HG03521 (cell line): ENCODE results near the gene VKORC1L1.
"Not testable (repeated sequence)": the region's sequence is repeated elsewhere in the genome, so short reads cannot be mapped to it uniquely, and the experiment has no call there.

ENCODE experiments used
- ATAC-seq: cut with Tn5 transposase; IDR thresholded peaks from one replicate; pipeline ENCODE4 v1.9.1; 2021; ENCODE audit warnings: mild to moderate bottlenecking, moderate library complexity; ENCODE audit not compliant: unreplicated experiment

VKORC1L1 gene

GRCh38 chr7:65931685-65932084 is 58.8 kb downstream of the VKORC1L1 start:
- no peak for ATAC-seq

DNA sequence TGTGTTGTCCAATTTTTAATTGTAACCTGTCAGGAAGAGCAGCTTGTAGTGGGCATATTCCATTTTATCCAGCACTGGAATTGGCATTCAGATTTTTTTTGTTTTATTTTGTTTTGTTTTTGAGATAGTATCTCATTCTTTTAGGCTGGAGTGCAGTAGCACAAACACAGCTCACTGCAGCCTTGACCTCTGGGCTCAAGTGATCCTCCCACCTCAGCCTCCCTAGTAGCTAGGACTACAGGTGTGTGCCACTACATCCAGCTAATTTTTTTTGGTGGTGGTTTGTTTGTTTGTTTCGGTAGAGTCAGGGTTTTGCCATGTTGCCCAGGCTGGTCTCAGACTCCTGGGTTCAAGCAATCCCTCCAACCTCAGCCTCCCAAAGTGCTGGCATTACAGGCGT is 64.4 kb downstream of the VKORC1L1 start:
- no peak for ATAC-seq

DNA sequence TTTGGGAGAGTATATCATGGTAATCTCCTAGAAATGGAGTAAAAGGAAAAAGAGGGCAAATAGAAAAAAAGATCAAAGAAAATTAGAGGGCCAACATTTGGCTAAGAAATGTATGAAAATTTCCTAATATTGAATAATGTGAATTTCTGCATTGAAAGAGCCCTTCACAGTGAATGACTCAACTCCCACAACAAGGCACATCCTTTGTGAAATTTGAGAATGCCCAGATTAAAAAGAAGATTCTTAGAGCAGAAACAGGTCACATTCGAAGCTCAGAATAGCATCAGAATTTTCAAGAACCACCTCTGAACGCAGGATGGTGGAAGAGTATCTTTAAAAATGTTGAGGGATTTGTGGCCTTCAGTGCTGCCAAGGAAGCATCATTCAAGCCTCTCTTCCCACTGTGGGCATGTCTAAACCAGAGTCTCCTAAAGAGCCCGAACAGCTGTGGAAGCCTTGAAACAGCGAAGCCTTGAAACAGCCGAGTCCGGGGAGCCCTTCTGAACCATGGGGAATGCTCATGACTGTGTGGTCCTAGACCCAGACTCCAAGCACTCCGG is 65.5 kb downstream of the VKORC1L1 start:
- ATAC-seq = no peak

DNA sequence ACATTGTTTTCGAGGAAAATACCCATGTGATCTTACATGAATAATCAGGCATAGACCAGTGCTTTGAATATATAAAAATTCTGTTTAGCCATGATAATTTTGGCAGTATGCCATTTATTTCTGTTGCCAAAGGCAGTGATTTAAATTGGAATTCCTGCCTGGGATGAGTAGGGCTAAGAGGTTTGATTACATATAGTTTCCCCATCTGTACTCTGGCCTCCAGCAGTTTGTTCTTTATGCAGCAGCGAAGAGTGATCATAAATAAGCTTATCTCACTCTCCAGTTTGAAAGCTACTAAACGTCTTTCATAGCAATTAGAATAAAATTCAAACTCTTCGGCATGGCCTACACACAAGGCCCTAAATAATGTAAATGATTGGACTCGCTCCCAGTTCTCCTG is 72.9 kb downstream of the VKORC1L1 start:
- ATAC-seq = not testable (repeated sequence)

GRCh38 chr7:65946904-65947303 is 74.0 kb downstream of the VKORC1L1 start:
- ATAC-seq = no peak

GRCh38 chr7:65951837-65952578 is 79.1 kb downstream of the VKORC1L1 start:
- no peak for ATAC-seq

GRCh38 chr7:65953001-65953720 is 80.3 kb downstream of the VKORC1L1 start:
- no peak for ATAC-seq

GRCh38 chr7:65953890-65954450 is 81.1 kb downstream of the VKORC1L1 start:
- ATAC-seq = no peak

DNA sequence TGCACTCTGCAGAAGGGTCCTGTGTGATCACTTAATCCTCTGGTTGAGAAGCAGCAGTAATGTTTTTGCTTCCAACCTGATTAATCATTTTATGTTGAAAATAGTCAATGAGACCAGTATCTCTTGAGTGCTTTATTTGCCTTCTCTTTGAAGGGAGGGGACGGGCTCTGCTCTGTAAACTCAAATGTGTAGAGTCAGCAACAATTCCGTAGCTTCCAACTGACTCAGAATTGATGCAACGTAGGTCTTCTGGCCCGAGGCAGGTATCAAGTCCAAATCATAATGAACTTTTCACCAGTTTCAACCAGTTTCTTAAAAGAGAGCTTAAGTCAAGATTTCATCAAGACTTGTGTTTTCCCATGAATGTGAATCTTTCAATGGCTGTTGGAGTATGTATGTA is 82.8 kb downstream of the VKORC1L1 start:
- no peak for ATAC-seq

GRCh38 chr7:65960351-65961074 is 87.6 kb downstream of the VKORC1L1 start:
- no peak for ATAC-seq

GRCh38 chr7:65962033-65962432 is 89.2 kb downstream of the VKORC1L1 start:
- ATAC-seq = no peak

- not testable (repeated sequence) for ATAC-seq
These were observed 91.8 kb downstream of the VKORC1L1 start for GRCh38 chr7:65964671-65965070.

DNA sequence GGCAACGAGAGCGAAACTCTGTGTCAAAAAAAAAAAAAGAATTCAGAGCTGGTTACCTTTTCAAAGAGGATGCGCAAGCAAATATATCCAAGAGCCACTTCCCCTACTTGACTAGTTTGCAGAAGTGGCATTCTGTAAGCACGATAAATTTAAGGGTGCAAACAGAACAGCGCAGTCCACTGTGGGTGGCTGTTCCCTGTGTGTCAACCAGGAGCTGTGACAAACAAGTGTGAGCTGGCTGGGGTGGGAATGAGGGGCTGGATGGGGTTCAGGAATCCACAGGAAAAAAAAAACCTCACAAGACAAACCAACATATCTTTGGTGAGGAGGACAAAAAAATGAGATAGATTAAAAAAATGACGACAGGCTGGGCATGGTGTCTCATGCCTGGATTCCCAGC is 93.3 kb downstream of the VKORC1L1 start:
- ATAC-seq = no peak

DNA sequence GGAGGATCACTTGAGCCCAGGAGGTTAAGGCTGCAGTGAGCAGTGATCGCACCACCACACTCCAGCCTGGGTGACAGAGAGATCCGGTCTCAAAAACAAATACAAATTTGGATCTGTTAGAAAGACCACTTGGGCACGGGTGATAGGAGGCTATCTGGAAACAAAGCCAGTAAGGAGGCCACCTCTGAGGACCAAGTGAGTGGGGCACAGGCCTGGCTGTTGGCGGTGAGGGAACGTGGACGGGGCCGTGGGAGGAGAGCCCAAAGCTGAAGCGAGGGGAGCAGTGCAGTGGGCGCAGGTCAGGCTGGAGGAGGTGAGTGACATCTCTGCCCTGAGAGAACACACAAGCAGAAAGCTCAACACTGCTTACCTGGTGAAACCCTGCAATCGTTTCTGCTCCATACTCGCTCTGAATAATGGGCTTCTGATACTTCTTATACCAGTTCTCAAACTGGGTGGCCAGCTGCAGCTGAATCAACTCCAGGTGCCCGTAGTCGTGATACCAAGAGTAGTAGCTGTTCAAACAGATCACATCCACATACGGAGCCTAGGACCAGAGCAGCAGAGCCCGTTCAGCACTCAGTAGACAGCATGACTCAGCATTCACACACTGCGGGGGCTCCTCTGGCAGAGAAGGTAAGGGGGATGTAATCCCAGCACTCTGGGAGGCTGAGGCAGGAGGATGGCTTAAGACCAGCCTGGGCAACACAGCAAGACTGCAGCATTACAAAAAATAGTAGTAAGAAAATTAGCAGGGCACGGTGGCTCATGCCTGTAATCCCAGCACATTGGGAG is 94.7 kb downstream of the VKORC1L1 start:
- no peak for ATAC-seq

DNA sequence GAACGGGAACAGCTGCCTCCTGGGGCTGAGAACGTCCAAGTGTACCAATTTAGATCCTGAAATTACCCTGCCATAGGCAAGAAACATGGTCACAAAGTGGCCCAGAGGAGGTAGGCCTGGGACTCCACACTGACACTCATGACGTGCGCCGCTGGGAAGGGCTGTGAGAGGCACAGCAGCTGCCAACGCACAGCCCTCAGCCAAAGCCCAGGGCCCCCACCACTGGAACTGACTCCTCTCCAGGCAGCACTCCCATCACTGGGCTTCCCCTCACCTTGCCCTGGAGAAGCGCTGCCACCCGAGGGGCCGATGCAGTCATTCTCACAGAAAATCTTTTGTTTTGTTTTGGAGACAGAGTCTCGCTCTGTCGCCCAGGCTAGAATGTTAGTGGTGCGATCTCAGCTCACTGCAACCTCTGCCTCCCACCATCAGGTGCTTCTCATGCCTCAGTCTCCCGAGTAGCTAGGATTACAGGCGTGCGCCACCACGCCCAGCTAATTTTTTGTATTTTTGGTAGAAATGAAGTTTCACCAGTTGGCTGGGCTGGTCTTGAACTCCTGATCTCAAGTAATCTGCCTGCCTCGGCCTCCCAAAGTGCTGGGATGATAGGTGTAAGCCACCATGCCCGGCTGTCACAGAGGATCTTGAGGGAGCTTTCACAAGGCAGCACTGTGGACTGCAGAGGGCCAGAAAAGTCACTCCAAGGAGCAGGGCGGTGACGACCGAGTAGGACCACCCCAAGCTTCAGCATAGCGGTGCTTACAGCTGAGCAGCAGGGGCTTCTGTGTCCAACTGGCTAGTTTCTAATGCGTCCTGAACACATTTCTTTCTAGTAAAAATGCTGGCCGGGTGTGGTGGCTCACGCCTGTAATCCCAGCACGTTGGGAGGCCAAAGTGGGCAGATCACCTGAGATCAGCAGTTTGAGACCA is 95.6 kb downstream of the VKORC1L1 start:
- no peak for ATAC-seq

- ATAC-seq = no peak
These were observed 98.1 kb downstream of the VKORC1L1 start for GRCh38 chr7:65971021-65971420.

DNA sequence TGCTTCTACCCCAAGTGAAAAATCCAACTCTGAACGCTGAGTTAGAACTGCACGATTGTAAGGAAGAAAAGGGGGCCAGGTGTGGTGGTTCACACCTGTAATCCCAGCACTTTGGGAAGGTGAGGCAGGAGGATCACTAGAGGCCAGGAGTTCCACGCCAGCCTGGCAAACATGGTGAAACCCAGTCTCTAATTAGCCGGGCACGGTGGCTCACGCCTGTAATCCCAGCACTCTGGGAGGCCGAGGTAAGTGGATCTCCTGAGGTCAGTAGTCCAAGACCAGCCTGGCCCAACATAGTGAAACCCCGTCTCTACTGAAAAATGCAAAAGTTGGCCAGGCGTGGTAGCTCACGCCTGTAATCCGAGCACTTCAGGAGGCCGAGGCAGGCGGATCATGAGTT is 100.1 kb downstream of the VKORC1L1 start:
- ATAC-seq = no peak

- no peak for ATAC-seq
These were observed 101.4 kb downstream of the VKORC1L1 start for GRCh38 chr7:65974191-65974801.

DNA sequence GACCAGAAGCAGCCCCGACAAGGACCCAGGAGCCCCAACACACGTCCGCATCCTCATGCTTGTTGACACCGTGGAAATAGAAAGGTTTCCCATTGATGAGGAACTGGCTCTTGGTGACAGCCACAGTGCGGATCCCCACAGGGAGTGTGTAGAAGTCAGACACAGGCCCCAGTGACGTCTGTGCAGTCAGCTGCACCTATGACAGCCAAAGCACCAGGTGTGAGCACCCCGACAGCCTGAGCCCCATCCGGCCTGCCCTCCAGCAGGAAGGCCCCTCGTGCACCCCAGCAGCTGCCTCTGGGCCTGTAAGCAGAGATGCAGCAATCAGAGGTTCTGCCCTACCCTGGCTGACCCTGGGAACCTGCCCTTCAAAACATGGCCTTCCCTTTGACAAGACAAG is 102.0 kb downstream of the VKORC1L1 start:
- ATAC-seq = no peak
